GM23338 (cell line): ENCODE results near the gene TMEM74B. TPM values are rescaled to one million over a fixed set of nuclear protein-coding genes. Genes with fewer than 3 reads are reported as not detected.
A peak's percentile ranks its signal among the peaks of the same experiment; 100 is the strongest.

Experiments used
- ATAC-seq: fragments of 200-7000 bp; cut with Tn5 transposase; 3 replicates; pipeline ENCODE4 v1.9.1; 2020
- DNase-seq: peaks from one replicate; pipeline ENCODE4 v3.0.0-alpha.2; 2015; ENCODE audit warnings: low spot score
- H2AFZ ChIP-seq: fragments of 200-600 bp; sonication (generic); 2 replicates; pipeline ENCODE4 v1.8.0; 2016; ENCODE audit warnings: antibody characterized with exemption, mild to moderate bottlenecking, moderate library complexity
- H3F3A ChIP-seq: fragments of 200-600 bp; sonication (generic); replicated peaks from 2 replicates; pipeline ENCODE4 v1.8.0; 2017; ENCODE audit warnings: antibody characterized with exemption, mixed run types, low read depth
- H3K27ac ChIP-seq: fragments of 200-600 bp; sonication (generic); 2 replicates; pipeline ENCODE4 v1.6.1; 2016; ENCODE audit warnings: low read depth
- H3K27me3 ChIP-seq: fragments of 200-600 bp; sonication (generic); 2 replicates; pipeline ENCODE4 v1.8.0; 2016; ENCODE audit warnings: mild to moderate bottlenecking, mixed run types, moderate library complexity; ENCODE audit not compliant: insufficient read depth
- H3K36me3 ChIP-seq: fragments of 200-600 bp; sonication (generic); 2 replicates; pipeline ENCODE4 v1.8.0; 2016; ENCODE audit warnings: mild to moderate bottlenecking; ENCODE audit not compliant: insufficient read depth
- H3K4me1 ChIP-seq: fragments of 200-600 bp; sonication (generic); 2 replicates; pipeline ENCODE4 v1.8.0; 2016; ENCODE audit warnings: mild to moderate bottlenecking, moderate library complexity; ENCODE audit not compliant: insufficient read depth
- H3K4me2 ChIP-seq: fragments of 200-600 bp; sonication (generic); 2 replicates; pipeline ENCODE4 v1.7.1; 2017; ENCODE audit warnings: mixed run types
- H3K4me3 ChIP-seq: fragments of 200-600 bp; sonication (generic); 2 replicates; pipeline ENCODE4 v1.6.1; 2016; ENCODE audit warnings: mixed run types
- H3K79me2 ChIP-seq: fragments of 200-600 bp; sonication (generic); replicated peaks from 2 replicates; pipeline ENCODE4 v1.8.0; 2017; ENCODE audit warnings: mild to moderate bottlenecking; ENCODE audit not compliant: insufficient read depth
- H3K9me2 ChIP-seq: fragments of 200-600 bp; sonication (generic); 2 replicates; pipeline ENCODE4 v1.8.0; 2017; ENCODE audit not compliant: insufficient read depth
- H4K20me1 ChIP-seq: fragments of 200-600 bp; sonication (generic); replicated peaks from 2 replicates; pipeline ENCODE4 v1.8.0; 2017; ENCODE audit warnings: mild to moderate bottlenecking; ENCODE audit not compliant: insufficient read depth
- H3K27ac Mint-ChIP-seq: 2 replicates; pipeline ENCODE4 v1.8.0; 2020; ENCODE audit warnings: inconsistent platforms, mild to moderate bottlenecking, moderate library complexity, mixed read lengths
- H3K27me3 Mint-ChIP-seq: 3 replicates; pipeline ENCODE4 v1.8.0; 2022; ENCODE audit warnings: low read depth, mild to moderate bottlenecking, moderate library complexity, mixed read lengths, inconsistent platforms; ENCODE audit not compliant: insufficient read depth, poor library complexity
- H3K36me3 Mint-ChIP-seq: 3 replicates; pipeline ENCODE4 v1.8.0; 2021; ENCODE audit warnings: low read depth, mild to moderate bottlenecking, inconsistent platforms, moderate library complexity, mixed read lengths
- H3K4me1 Mint-ChIP-seq: 3 replicates; pipeline ENCODE4 v1.8.0; 2020; ENCODE audit warnings: mild to moderate bottlenecking, inconsistent platforms, mixed read lengths
- H3K4me3 Mint-ChIP-seq: 3 replicates; pipeline ENCODE4 v1.8.0; 2021; ENCODE audit warnings: moderate library complexity, mild to moderate bottlenecking, inconsistent platforms, mixed read lengths
- H3K9me3 Mint-ChIP-seq: 3 replicates; pipeline ENCODE4 v1.8.0; 2020; ENCODE audit warnings: moderate library complexity, mild to moderate bottlenecking, inconsistent platforms, mixed read lengths
- CREB1 ChIP-seq: fragments of 250-450 bp; sonication (Bioruptor Pico); IDR thresholded peaks from 2 replicates; pipeline ENCODE4 v1.5.0; 2020; ENCODE audit warnings: low read depth, mild to moderate bottlenecking, moderate library complexity
- JUNB ChIP-seq: IDR thresholded peaks from one replicate; pipeline ENCODE4 v1.6.1; 2016; ENCODE audit warnings: antibody characterized with exemption; ENCODE audit not compliant: unreplicated experiment
- ZNF114 ChIP-seq: fragments of 250-450 bp; sonication (Bioruptor Pico); IDR thresholded peaks from 2 replicates; pipeline ENCODE4 v1.5.0; 2020; ENCODE audit warnings: mild to moderate bottlenecking, moderate library complexity
- ZNF331 ChIP-seq: fragments of 250-450 bp; sonication (Bioruptor Pico); IDR thresholded peaks from 2 replicates; pipeline ENCODE4 v1.5.0; 2020; ENCODE audit warnings: low read depth, mild to moderate bottlenecking, moderate library complexity
- polyA plus RNA-seq: library from polyadenylated mRNA; unstranded; fragments of >200 nt; fragmentation: Nextera tagmentation; extraction: Ambion mirVana; gene quantifications from 2 replicates; pipeline ENCODE4 v1.2.1, GENCODE V29; 2016
- total RNA-seq: library from RNA; depleted of rRNA; stranded (reverse); fragments of >200 nt; shearing (Covaris generic); gene quantifications from 2 replicates; pipeline ENCODE4 v1.2.3, GENCODE V29; 2014
- TF ChIP-seq, protein P1 (sequence below): fragments of 250-450 bp; sonication (Bioruptor Pico); IDR thresholded peaks from 2 replicates; pipeline ENCODE4 v1.5.0; 2020; ENCODE audit warnings: mild to moderate bottlenecking, moderate library complexity
- TF ChIP-seq, protein P2 (sequence below), 2 experiments: fragments of 200-600 bp in 1 of 2; sonication (generic) in 1 of 2; conservative IDR thresholded peaks; 2 replicates each; pipeline versions ENCODE4 v1.5.1 to v1.6.1; 2016 to 2017; ENCODE audit warnings: antibody characterized with exemption in 2 of 2, low read depth in 2 of 2, mild to moderate bottlenecking in 2 of 2, moderate library complexity in 1 of 2

TMEM74B gene
- total and polyA plus RNA-seq, 2 experiments from 2014 or later: 1.0 to 4.8 TPM

GRCh38 chr20:1204576-1204975 is 19.8 kb upstream of the TMEM74B start:
- Histone ChIP-seq H3K9me2 (no peaks in the 10 kb centered on the region), H3K4me1 (no peaks in the 10 kb centered on the region), H3K27ac (no peak overlapping the region), H3F3A (no peaks in the 10 kb centered on the region), H3K4me2 (no peak overlapping the region), H3K36me3 (no peaks in the 10 kb centered on the region), H3K79me2 (no peaks in the 10 kb centered on the region), H2AFZ (no peak overlapping the region), H3K27me3 (no peaks in the 10 kb centered on the region), H3K4me3 (no peak overlapping the region), H4K20me1 (no peaks in the 10 kb centered on the region; the same call in 1 of the 2 replicates)
- Mint-ChIP-seq H3K36me3 (no peaks in the 10 kb centered on the region), H3K27me3 (peaks cover 3% of the 10 kb centered on the region), H3K27ac (no peak overlapping the region), H3K4me1 (no peaks in the 10 kb centered on the region), H3K4me3 (no peak overlapping the region), H3K9me3 (no peaks in the 10 kb centered on the region)
- ATAC-seq (peak; percentile 34; the same call in 2 of the 3 replicates), DNase-seq (no peak)
- TF ChIP-seq CREB1 (CRISPR knock-in tag): no peak
- TF ChIP-seq ZNF331 (CRISPR knock-in tag): no peak
- TF ChIP-seq, protein P1, sequence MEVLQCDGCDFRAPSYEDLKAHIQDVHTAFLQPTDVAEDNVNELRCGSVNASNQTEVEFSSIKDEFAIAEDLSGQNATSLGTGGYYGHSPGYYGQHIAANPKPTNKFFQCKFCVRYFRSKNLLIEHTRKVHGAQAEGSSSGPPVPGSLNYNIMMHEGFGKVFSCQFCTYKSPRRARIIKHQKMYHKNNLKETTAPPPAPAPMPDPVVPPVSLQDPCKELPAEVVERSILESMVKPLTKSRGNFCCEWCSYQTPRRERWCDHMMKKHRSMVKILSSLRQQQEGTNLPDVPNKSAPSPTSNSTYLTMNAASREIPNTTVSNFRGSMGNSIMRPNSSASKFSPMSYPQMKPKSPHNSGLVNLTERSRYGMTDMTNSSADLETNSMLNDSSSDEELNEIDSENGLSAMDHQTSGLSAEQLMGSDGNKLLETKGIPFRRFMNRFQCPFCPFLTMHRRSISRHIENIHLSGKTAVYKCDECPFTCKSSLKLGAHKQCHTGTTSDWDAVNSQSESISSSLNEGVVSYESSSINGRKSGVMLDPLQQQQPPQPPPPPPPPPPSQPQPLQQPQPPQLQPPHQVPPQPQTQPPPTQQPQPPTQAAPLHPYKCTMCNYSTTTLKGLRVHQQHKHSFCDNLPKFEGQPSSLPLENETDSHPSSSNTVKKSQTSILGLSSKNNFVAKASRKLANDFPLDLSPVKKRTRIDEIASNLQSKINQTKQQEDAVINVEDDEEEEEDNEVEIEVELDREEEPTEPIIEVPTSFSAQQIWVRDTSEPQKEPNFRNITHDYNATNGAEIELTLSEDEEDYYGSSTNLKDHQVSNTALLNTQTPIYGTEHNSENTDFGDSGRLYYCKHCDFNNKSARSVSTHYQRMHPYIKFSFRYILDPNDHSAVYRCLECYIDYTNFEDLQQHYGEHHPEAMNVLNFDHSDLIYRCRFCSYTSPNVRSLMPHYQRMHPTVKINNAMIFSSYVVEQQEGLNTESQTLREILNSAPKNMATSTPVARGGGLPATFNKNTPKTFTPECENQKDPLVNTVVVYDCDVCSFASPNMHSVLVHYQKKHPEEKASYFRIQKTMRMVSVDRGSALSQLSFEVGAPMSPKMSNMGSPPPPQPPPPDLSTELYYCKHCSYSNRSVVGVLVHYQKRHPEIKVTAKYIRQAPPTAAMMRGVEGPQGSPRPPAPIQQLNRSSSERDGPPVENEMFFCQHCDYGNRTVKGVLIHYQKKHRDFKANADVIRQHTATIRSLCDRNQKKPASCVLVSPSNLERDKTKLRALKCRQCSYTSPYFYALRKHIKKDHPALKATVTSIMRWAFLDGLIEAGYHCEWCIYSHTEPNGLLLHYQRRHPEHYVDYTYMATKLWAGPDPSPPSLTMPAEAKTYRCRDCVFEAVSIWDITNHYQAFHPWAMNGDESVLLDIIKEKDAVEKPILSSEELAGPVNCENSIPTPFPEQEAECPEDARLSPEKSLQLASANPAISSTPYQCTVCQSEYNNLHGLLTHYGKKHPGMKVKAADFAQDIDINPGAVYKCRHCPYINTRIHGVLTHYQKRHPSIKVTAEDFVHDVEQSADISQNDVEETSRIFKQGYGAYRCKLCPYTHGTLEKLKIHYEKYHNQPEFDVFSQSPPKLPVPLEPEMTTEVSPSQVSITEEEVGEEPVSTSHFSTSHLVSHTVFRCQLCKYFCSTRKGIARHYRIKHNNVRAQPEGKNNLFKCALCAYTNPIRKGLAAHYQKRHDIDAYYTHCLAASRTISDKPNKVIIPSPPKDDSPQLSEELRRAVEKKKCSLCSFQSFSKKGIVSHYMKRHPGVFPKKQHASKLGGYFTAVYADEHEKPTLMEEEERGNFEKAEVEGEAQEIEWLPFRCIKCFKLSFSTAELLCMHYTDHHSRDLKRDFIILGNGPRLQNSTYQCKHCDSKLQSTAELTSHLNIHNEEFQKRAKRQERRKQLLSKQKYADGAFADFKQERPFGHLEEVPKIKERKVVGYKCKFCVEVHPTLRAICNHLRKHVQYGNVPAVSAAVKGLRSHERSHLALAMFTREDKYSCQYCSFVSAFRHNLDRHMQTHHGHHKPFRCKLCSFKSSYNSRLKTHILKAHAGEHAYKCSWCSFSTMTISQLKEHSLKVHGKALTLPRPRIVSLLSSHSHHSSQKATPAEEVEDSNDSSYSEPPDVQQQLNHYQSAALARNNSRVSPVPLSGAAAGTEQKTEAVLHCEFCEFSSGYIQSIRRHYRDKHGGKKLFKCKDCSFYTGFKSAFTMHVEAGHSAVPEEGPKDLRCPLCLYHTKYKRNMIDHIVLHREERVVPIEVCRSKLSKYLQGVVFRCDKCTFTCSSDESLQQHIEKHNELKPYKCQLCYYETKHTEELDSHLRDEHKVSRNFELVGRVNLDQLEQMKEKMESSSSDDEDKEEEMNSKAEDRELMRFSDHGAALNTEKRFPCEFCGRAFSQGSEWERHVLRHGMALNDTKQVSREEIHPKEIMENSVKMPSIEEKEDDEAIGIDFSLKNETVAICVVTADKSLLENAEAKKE (CRISPR knock-in tag): no peak
- TF ChIP-seq, protein P2, sequence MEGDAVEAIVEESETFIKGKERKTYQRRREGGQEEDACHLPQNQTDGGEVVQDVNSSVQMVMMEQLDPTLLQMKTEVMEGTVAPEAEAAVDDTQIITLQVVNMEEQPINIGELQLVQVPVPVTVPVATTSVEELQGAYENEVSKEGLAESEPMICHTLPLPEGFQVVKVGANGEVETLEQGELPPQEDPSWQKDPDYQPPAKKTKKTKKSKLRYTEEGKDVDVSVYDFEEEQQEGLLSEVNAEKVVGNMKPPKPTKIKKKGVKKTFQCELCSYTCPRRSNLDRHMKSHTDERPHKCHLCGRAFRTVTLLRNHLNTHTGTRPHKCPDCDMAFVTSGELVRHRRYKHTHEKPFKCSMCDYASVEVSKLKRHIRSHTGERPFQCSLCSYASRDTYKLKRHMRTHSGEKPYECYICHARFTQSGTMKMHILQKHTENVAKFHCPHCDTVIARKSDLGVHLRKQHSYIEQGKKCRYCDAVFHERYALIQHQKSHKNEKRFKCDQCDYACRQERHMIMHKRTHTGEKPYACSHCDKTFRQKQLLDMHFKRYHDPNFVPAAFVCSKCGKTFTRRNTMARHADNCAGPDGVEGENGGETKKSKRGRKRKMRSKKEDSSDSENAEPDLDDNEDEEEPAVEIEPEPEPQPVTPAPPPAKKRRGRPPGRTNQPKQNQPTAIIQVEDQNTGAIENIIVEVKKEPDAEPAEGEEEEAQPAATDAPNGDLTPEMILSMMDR (conservative IDR thresholded peaks at IDR 0.05; ENCODE audit: low read depth in 2 of 2): no peak
- no peak for TF ChIP-seq ZNF114 (CRISPR knock-in tag)
- TF ChIP-seq JUNB: no peak
